Urothelium cell line (cell line): Measurements from ENCODE around the gene TRPM4.
"Not testable (repeated sequence)": the region's sequence is repeated elsewhere in the genome, so short reads cannot be mapped to it uniquely, and the experiment has no call there.

Source experiments
- DNase-seq: peaks from one replicate; pipeline ENCODE4 v3.0.0; 2011; ENCODE audit warnings: low spot score, mixed read lengths
- FAIRE-seq: peaks from 2 replicates; lab custom pipeline; 2011; peaks lifted over from hg19 to GRCh38; lab: Jason Lieb, UNC

The TRPM4 gene

DNA sequence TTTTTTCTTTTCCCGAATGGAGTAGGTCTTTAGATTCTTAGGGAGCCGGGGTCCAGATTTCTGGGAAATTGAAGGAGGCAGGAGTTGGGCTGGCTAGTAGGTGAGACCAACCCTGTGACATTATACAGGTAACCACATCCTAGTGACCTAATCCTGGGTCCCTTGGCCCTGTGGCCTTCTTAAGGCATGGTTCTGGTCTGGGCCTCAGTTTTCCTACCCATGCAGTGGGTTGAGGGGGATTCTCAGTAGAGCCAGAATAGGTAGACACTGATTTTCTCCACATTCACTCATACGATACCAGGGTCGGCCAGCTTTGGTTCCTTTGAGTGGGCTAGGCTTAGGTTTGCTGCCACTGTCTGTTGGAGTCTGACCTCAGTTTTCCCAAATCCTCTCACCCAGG, 31.0 kb upstream of the TRPM4 start:
- no peak for FAIRE-seq
- DNase-seq, result no peak

DNA sequence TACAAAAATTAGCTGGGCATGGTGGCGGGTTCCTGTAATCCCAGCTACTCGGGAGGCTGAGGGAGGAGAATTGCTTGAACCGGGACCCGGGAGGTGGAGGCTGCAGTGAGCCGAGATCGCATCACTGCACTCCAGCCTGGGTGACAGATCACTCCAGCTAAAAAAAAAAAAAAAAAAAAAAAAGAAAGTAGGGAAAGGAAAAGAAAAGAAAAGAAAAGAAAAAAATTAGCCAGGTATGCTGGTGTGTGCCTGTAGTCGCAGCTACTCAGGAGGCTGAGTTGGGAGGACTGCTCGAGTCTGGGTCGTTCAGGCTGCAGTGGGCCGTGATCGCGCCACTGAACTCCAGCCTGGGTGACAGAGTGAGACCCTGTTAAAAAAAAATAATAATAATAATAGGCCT, 30.4 kb upstream of the TRPM4 start:
- not testable (repeated sequence) for FAIRE-seq

GRCh38 chr19:49127674-49128544, 29.7 kb upstream of the TRPM4 start:
- DNase-seq, result peak; percentile 97
- peak; percentile 27 for FAIRE-seq

More for the DNA sequence above, 30.4 kb upstream of the TRPM4 start:
- DNase-seq, result not testable (repeated sequence)

- FAIRE-seq, result no peak
- no peak for DNase-seq
Observed at GRCh38 chr19:49128545-49129237, 28.9 kb upstream of the TRPM4 start.

- DNase-seq (peak; percentile 52), FAIRE-seq (no peak)
Observed at GRCh38 chr19:49129238-49129583, 28.4 kb upstream of the TRPM4 start.

DNA sequence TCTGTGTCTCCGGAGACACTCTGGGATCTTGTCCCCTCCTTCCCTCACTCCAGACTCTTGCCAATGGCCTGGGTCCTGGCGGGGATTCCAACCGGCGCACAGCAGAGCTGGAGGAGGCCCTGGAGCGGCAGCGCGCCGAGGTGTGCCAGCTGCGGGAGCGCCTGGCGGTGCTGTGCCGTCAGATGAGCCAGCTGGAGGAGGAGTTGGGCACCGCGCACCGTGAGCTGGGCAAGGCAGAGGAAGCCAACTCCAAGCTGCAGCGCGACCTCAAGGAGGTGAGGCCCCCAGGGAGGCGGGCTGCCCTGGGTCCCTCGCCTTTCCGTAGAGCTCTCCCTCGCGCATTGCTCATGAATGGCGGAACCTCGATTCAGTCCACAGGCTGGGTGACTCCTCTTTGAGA, 27.3 kb upstream of the TRPM4 start:
- FAIRE-seq (no peak), DNase-seq (no peak)

GRCh38 chr19:49132974-49133609, 24.5 kb upstream of the TRPM4 start:
- FAIRE-seq (no peak), DNase-seq (no peak)

GRCh38 chr19:49133621-49134454, 23.8 kb upstream of the TRPM4 start:
- FAIRE-seq (no peak), DNase-seq (no peak)

- DNase-seq, result no peak
- no peak for FAIRE-seq
Observed at GRCh38 chr19:49135686-49136085, 21.9 kb upstream of the TRPM4 start.

DNA sequence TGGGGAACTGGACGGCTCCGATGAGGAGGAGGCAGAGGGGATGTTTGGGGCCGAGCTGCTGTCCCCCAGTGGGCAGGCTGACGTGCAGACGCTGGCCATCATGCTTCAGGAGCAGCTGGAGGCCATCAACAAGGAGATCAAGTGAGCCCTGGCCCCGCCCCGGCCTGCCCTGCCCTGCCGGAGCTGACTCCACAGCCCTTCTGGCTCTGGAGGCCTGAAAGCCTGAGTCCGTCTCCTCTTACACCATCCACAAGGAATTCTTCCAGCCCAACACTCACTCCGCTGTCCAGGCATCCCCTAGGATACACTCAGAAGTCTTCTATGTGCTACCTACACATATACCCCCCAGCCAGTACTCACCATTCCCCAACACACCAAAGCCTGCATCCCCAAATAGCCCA, 20.8 kb upstream of the TRPM4 start:
- DNase-seq (no peak), FAIRE-seq (no peak)

DNA sequence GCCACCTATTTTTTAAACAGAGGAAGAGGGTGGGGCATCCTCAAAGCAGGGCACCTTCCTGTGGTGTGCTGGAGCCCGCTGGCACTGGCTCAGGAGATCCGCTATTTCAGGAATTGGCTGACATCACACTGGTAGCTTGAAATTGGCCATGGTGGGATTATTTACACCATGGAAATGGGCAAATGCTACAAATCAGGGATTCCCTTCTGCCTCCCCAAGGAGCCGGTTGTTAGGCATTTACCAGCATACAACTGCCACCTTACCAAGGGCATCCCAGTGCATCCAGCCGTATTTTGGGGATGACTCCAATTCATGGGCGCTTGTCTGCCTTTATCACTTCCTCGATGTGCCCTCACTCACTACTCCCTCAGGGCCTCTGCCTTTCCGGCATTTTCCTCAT, 16.6 kb upstream of the TRPM4 start:
- DNase-seq (no peak), FAIRE-seq (no peak)

DNA sequence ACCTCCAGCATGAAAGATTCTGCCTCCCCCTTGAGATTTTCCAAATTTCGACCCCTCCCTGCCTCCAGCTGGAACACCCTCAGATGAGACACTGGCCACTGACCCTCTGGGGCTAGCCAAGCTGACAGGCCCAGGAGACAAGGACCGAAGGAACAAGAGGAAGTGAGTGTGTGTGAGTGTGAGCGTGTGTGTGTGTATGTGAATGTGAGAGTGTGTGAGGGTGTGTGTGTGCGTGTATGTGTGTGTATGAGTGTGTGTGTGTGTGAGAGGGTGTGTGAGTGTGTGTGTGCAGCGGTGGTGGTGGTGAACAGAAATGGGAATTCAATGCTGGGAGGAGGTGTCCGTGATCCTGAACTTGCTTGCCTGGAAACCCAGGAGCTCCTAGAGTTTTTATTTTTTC, 16.2 kb upstream of the TRPM4 start:
- DNase-seq (no peak), FAIRE-seq (peak; percentile 63)

- peak; percentile 72 for DNase-seq
- peak; percentile 87 for FAIRE-seq
Observed at GRCh38 chr19:49142866-49143335, 14.7 kb upstream of the TRPM4 start.

DNA sequence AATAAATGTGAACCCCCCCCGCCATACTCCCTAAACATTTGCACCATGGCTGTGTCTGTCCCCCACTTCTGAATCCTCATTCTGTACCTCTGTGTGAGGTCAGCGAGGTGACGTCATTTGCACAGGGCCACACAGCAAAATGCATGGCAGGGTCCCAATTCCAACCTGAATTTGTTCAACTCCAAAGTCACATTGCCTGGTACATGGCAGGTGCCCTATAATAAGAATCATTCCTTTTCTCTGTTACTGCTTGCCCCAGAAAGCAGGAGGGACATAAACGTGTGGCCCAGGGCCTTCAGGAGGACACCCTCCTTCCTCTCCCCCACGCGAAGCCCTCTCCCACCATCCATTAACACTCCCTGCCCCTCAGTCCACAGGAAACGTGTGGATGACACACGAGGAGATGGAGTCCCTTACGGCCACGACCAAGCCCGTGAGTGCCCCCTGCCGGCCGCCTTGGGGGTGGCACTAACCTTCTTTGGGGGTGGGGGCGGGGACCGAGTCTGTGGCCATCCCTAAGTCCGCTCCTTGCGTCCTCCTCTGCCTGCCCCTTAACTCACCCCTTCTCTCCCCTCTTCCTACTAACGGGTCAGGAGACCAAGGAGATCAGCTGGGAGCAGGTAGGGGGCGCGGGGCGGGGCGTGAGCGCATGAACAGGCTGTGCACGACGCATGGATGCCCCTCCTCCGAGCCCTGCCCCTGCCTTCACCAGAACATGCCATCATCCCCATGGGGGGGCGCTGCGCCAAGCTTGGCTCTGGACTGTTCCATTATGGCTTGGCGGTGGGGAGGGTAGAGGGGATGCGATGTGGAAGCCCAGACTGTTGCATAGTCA, 11.8 kb upstream of the TRPM4 start:
- DNase-seq, result peak; percentile 68

DNA sequence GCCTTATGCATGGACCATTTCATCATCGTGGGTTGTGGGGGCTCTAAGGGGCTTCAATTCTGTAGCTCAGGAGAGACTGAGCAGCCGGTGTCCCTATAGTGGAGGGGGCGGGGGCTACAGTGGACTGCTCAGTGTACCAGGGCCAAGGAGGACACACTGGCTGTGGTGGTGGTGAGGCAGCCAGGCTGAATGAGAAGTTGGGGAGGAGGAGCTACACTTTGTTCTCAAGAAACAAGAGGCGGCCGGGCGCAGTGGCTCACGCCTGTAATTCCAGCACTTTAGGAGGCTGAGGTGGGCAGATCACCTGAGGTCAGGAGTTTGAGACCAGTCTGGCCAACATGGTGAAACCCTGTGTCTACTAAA, 11.2 kb upstream of the TRPM4 start:
- not testable (repeated sequence) for FAIRE-seq, DNase-seq

More for the DNA sequence above, 11.8 kb upstream of the TRPM4 start:
- FAIRE-seq, result no peak

DNA sequence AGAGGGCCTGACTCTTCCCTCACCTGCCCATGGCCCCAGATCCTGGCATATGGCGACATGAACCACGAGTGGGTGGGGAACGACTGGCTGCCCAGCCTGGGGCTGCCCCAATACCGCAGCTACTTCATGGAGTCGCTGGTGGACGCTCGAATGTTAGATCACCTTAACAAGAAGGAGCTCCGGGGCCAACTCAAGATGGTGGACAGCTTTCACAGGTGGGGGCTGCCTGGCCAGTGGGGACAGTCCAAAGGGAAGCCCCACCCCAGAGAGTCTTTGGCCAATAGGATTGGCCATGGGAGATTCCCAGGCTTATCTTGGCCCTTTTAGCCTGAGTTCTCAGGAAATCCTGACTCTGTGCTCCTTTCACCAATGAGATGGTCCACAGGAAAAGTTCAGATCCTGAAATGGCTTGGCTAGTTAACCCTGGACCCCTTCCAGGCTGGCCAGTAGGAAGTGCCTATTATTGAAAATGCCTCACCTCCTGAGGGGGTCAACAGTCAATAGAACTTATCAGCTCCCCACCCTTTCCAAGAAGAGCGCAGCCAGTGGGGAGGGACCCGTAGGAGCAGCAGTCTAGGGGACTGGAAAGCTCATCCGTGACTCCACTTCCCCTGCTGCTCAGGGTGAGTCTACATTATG, 9.4 kb upstream of the TRPM4 start:
- DNase-seq (no peak), FAIRE-seq (no peak)

DNA sequence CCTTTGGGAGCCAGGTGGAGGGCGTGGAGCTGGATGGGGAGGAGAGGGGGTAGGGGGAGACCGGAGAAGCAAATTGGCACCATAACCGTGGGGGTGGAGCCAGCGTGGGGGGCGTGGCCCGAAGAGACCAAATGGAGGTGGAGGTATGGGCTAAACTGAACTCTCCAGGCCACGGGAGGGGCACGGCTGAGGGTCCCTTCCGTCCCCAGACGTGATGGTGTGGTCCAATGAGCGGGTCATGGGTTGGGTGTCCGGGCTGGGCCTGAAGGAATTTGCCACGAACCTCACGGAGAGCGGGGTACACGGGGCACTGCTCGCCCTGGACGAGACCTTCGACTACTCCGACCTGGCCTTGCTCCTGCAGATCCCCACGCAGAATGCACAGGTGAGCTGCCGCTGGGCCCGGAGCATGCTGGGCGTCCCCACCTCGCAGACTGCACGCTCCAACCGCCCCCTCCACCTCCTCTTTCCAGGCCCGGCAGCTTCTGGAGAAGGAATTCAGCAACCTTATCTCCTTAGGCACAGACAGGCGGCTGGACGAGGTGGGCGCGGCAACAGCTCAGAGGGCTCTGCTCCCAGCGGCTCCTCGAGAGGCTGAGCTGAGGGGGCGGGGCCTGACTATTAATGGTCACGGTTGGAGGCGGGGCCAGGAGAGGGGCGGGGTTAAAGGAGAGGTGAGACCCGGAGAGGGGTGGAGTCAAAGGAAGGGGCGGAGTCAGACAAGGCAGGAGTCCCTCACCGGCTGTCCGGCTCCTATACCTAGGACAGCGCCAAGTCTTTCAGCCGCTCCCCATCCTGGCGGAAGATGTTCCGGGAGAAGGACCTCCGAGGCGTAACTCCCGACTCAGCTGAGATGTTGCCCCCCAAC, 8.6 kb upstream of the TRPM4 start:
- peak; percentile 97 for DNase-seq
- FAIRE-seq, result no peak

GRCh38 chr19:49149652-49150105, 7.9 kb upstream of the TRPM4 start:
- peak; percentile 65 for DNase-seq

More at GRCh38 chr19:49149652-49150105, 7.9 kb upstream of the TRPM4 start:
- peak; percentile 32 for FAIRE-seq
